Retinal pigment epithelial cell (primary cell): ENCODE measurements around the gene CLIC3.

ENCODE experiments used
- DNase-seq: peaks from one replicate; pipeline ENCODE4 v3.0.0-alpha.2; 2010; ENCODE audit warnings: low read depth
- H3K4me3 ChIP-seq: 2 replicates; pipeline ENCODE4 v1.5.1; 2011; ENCODE audit warnings: mild to moderate bottlenecking, low read length, control low read depth, moderate library complexity
- CTCF ChIP-seq: conservative IDR thresholded peaks from 2 replicates; pipeline ENCODE4 v1.5.1; 2011; ENCODE audit warnings: low read depth, low read length, control low read depth, inconsistent platforms

CLIC3 gene

GRCh38 chr9:136996361-136997292 lies at the start of gene CLIC3:
Gene CLIC3 (minus strand): TSS chr9:136996568. CDS start chr9:136996543, 25 bp downstream.
- TF ChIP-seq CTCF: no peak
- no peak for DNase-seq
- peak within 1 kb of the TSS; percentile 26 for H3K4me3 ChIP-seq

GRCh38 chr9:137045294-137046087 lies 49.1 kb upstream of the CLIC3 start:
- peak overlapping the region; percentile 62 for H3K4me3 ChIP-seq
- TF ChIP-seq CTCF: no peak
- no peak for DNase-seq

GRCh38 chr9:137044502-137045177 lies 48.3 kb upstream of the CLIC3 start:
- no peak for TF ChIP-seq CTCF

GRCh38 chr9:137044037-137044436 lies 47.7 kb upstream of the CLIC3 start:
- H3K4me3 ChIP-seq: no peak overlapping the region
- TF ChIP-seq CTCF: no peak

More at GRCh38 chr9:137044502-137045177, 48.3 kb upstream of the CLIC3 start:
- no peak for DNase-seq
- H3K4me3 ChIP-seq: peak overlapping the region; percentile 47

GRCh38 chr9:137042751-137043727 lies 46.7 kb upstream of the CLIC3 start:
- TF ChIP-seq CTCF: no peak
- no peak overlapping the region for H3K4me3 ChIP-seq
- no peak for DNase-seq

More at GRCh38 chr9:137044037-137044436, 47.7 kb upstream of the CLIC3 start:
- no peak for DNase-seq

- no peak for TF ChIP-seq CTCF
- H3K4me3 ChIP-seq: no peak overlapping the region
- DNase-seq: no peak
Measured at GRCh38 chr9:137041124-137041523, 44.8 kb upstream of the CLIC3 start.
